Choroid plexus epithelial cell (primary cell): ENCODE results near the gene PTPRN.
"Not testable (repeated sequence)": the region's sequence is repeated elsewhere in the genome, so short reads cannot be mapped to it uniquely, and the experiment has no call there.

ENCODE experiments used
- DNase-seq: peaks from one replicate; pipeline ENCODE4 v3.0.0-alpha.2; 2010; ENCODE audit warnings: low read depth
- H3K4me3 ChIP-seq: 2 replicates; pipeline ENCODE4 v1.5.1; 2011; ENCODE audit warnings: low read depth, mild to moderate bottlenecking, control low read depth, low read length, moderate library complexity
- CTCF ChIP-seq: conservative IDR thresholded peaks from 2 replicates; pipeline ENCODE4 v1.5.1; 2011; ENCODE audit warnings: low read depth, mild to moderate bottlenecking, control low read depth, inconsistent platforms, low read length, moderate library complexity

The PTPRN gene

GRCh38 chr2:219291394-219291793 lies 17.8 kb downstream of the PTPRN start:
- TF ChIP-seq CTCF: no peak
- H3K4me3 ChIP-seq: no peak overlapping the region
- no peak for DNase-seq

- TF ChIP-seq CTCF: no peak
- DNase-seq: no peak
- no peak overlapping the region for H3K4me3 ChIP-seq
These were observed 18.6 kb downstream of the PTPRN start for GRCh38 chr2:219290381-219291171.

- DNase-seq: peak; percentile 98
- no peak for TF ChIP-seq CTCF
- no peak overlapping the region for H3K4me3 ChIP-seq
These were observed 19.5 kb downstream of the PTPRN start for GRCh38 chr2:219289537-219290361.

GRCh38 chr2:219289195-219289536 lies 20.0 kb downstream of the PTPRN start:
- H3K4me3 ChIP-seq: no peak overlapping the region
- no peak for DNase-seq
- TF ChIP-seq CTCF: no peak

- no peak overlapping the region for H3K4me3 ChIP-seq
- no peak for TF ChIP-seq CTCF
- DNase-seq: no peak
These were observed 21.5 kb downstream of the PTPRN start for GRCh38 chr2:219287580-219288265.

GRCh38 chr2:219287116-219287440 lies 22.1 kb downstream of the PTPRN start:
- H3K4me3 ChIP-seq, DNase-seq: not testable (repeated sequence)

- no peak for TF ChIP-seq CTCF
- no peak for DNase-seq
- H3K4me3 ChIP-seq: no peak overlapping the region
These were observed 22.6 kb downstream of the PTPRN start for GRCh38 chr2:219286436-219287115.
